Stomach (tissue), 4 donors: Measurements from ENCODE around the gene ADGRG1.

ENCODE experiments used
- EP300 ChIP-seq: sonication (generic); formaldehyde crosslinking; IDR thresholded peaks from one replicate; pipeline ENCODE4 v1.6.1; 2017; ENCODE audit warnings: antibody characterized with exemption
- POLR2A ChIP-seq, 4 donors: fragments of 450-650 bp; IDR thresholded peaks; one replicate each; pipeline ENCODE4 v1.6.1; 2016; ENCODE audit warnings: antibody characterized with exemption in 4 of 4, control low read depth in 2 of 4, mild to moderate bottlenecking in 1 of 4, moderate library complexity in 1 of 4
- POLR2AphosphoS5 ChIP-seq, 3 donors: sonication (generic); formaldehyde crosslinking; IDR thresholded peaks; one replicate each; pipeline ENCODE4 v1.6.1; 2016; ENCODE audit warnings: antibody characterized with exemption in 3 of 3
- TF ChIP-seq, protein P1 (sequence below), 7 experiments: fragments of 450-650 bp in 4 of 7; fragments of 200-600 bp in 3 of 7; sonication (generic) in 3 of 7; IDR thresholded peaks; one replicate each; pipeline ENCODE4 v1.5.1; 2016 to 2019; ENCODE audit warnings: antibody characterized with exemption in 7 of 7, control low read depth in 2 of 7, mild to moderate bottlenecking in 1 of 7

DNA sequence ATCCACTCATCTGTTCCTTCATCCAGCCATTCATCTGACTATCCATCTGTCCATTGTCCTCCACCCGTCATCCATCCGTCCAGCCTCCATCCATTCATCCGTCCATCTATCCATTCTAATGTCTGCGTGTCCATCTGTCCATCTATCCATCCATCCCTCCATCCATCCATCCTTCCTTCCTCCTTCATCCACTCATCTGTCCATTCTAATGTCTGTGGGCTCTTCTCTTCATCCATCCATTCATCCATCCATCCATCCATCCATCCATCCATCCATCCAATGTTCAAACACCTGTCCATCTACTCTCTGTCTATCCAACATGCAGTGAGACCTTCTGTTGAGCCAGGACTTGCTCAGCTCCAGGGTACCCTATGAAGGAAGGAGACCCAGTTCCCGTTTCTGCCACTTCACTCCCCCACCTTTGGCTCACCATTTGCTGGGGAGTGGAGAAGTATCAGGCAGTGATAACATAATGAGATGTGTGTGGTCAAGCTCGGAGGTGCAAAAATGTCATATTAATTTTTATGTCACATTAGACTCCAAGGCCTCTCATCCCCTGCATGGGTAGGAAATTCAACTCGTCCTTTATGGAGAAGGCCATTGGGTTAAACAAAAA lies 36.5 kb upstream of the ADGRG1 start:
- TF ChIP-seq, protein P1, sequence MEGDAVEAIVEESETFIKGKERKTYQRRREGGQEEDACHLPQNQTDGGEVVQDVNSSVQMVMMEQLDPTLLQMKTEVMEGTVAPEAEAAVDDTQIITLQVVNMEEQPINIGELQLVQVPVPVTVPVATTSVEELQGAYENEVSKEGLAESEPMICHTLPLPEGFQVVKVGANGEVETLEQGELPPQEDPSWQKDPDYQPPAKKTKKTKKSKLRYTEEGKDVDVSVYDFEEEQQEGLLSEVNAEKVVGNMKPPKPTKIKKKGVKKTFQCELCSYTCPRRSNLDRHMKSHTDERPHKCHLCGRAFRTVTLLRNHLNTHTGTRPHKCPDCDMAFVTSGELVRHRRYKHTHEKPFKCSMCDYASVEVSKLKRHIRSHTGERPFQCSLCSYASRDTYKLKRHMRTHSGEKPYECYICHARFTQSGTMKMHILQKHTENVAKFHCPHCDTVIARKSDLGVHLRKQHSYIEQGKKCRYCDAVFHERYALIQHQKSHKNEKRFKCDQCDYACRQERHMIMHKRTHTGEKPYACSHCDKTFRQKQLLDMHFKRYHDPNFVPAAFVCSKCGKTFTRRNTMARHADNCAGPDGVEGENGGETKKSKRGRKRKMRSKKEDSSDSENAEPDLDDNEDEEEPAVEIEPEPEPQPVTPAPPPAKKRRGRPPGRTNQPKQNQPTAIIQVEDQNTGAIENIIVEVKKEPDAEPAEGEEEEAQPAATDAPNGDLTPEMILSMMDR (IDR thresholded peaks at IDR 0.05) = no peak
- no peak for TF ChIP-seq POLR2A (IDR thresholded peaks at IDR 0.05)
- no peak for TF ChIP-seq EP300
- TF ChIP-seq POLR2AphosphoS5 (IDR thresholded peaks at IDR 0.05) = no peak
